Measurements from ENCODE around the gene P2RX6.

DNA sequence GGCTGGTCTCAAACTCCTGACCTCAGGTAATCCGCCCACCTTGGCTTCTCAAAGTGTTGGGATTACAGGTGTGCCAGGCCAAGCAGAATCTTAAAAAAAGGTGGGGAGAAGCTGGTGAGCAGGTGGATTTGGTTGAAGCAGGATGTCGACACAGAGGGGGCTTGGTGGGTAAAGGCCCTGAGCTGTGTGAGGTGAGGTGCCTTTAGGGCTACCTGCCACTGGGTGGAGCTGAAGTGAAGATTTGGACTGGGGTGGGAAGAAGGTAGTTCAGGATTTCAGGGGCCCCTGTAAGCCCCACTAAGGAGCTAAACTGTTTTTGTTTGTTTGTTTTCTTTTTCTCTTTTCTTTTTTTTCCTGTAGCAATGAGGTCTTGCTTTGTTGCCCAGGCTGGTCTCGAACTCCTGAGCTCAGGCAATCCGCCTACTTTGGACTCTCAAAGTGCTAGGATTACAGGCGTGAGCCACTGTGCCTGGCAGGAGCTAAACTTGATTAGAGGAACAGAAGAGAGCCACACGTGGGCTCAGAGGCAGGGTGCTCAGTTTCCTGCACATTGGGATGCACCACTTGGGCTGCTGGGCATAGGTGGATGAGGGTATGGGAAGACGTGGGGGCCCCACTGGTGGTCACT lies 6.0 kb downstream of the P2RX6 start:
- TF ChIP-seq ELF4 (IDR thresholded peaks at IDR 0.05) (no peak), ARNT (IDR thresholded peaks at IDR 0.05) (no peak), FOXA1 (IDR thresholded peaks at IDR 0.05) (no peak), SUZ12 (IDR thresholded peaks at IDR 0.05) (no peak), HDGF (IDR thresholded peaks at IDR 0.05; ENCODE audit: borderline replicate concordance) (no peak)
- TF ChIP-seq, protein P1, sequence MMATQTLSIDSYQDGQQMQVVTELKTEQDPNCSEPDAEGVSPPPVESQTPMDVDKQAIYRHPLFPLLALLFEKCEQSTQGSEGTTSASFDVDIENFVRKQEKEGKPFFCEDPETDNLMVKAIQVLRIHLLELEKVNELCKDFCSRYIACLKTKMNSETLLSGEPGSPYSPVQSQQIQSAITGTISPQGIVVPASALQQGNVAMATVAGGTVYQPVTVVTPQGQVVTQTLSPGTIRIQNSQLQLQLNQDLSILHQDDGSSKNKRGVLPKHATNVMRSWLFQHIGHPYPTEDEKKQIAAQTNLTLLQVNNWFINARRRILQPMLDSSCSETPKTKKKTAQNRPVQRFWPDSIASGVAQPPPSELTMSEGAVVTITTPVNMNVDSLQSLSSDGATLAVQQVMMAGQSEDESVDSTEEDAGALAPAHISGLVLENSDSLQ (IDR thresholded peaks at IDR 0.05) = no peak
